ENCODE results near the gene PHF1. TPM values are rescaled to one million over a fixed set of nuclear protein-coding genes. Genes with fewer than 3 reads are reported as not detected.
"Not testable (repeated sequence)": the region's sequence is repeated elsewhere in the genome, so short reads cannot be mapped to it uniquely, and the experiment has no call there.

The PHF1 gene
- total and polyA plus RNA-seq, 5 donors: 55.5 to 76.4 (median 65.5) TPM

- Histone ChIP-seq H3K27me3 (ENCODE audit: control insufficient read depth, insufficient read depth) (no peaks in the 10 kb centered on the region), H3K27ac (ENCODE audit: low read length) (no peak overlapping the region), H3K4me3 (ENCODE audit: low read length) (peak overlapping the region; percentile 4), H3K9me3 (ENCODE audit: control insufficient read depth, low read length) (no peaks in the 10 kb centered on the region), H3K4me1 (ENCODE audit: control insufficient read depth, insufficient read depth, low read length) (no peaks in the 10 kb centered on the region)
- whole genome bisulfite sequencing: under 1% methylated on average over 31 of the region's 31 CpGs
- no peak for DNase-seq
- no peak for ATAC-seq
- intact Hi-C loops (cut with DNase I): no loop called here
Observed at GRCh38 chr6:33391922-33392594, 18.8 kb upstream of the PHF1 start.

GRCh38 chr6:33392595-33392948 is 18.2 kb upstream of the PHF1 start:
- H3K4me3 ChIP-seq (ENCODE audit: low read length): no peak overlapping the region
- 42% methylated on average over 5 of the region's 5 CpGs for WGBS
- H3K27ac ChIP-seq (ENCODE audit: low read length): no peak overlapping the region
- intact Hi-C loops (cut with DNase I): no loop called here
- no peak for ATAC-seq
- DNase-seq: no peak
- H3K4me1 ChIP-seq (ENCODE audit: control insufficient read depth, insufficient read depth, low read length): no peaks in the 10 kb centered on the region
- H3K27me3 ChIP-seq (ENCODE audit: control insufficient read depth, insufficient read depth): no peaks in the 10 kb centered on the region
- H3K9me3 ChIP-seq (ENCODE audit: control insufficient read depth, low read length): no peaks in the 10 kb centered on the region

GRCh38 chr6:33392979-33393378 is 17.8 kb upstream of the PHF1 start:
- 62% methylated on average over 3 of the region's 3 CpGs for WGBS
- H3K9me3 ChIP-seq (ENCODE audit: control insufficient read depth, low read length): no peaks in the 10 kb centered on the region
- DNase-seq (no peak), ATAC-seq (no peak)
- H3K4me3 ChIP-seq (ENCODE audit: low read length): no peak overlapping the region
- no peaks in the 10 kb centered on the region for H3K4me1 ChIP-seq (ENCODE audit: control insufficient read depth, insufficient read depth, low read length)
- no peaks in the 10 kb centered on the region for H3K27me3 ChIP-seq (ENCODE audit: control insufficient read depth, insufficient read depth)
- H3K27ac ChIP-seq (ENCODE audit: low read length): no peak overlapping the region
- intact Hi-C loops (cut with DNase I): no loop called here

- no peak overlapping the region for H3K27ac ChIP-seq (ENCODE audit: low read length)
- ATAC-seq: no peak
- no peaks in the 10 kb centered on the region for H3K27me3 ChIP-seq (ENCODE audit: control insufficient read depth, insufficient read depth)
- intact Hi-C loops (cut with DNase I): no loop called here
- no peak for DNase-seq
- no peak overlapping the region for H3K4me3 ChIP-seq (ENCODE audit: low read length)
- no peaks in the 10 kb centered on the region for H3K9me3 ChIP-seq (ENCODE audit: control insufficient read depth, low read length)
- 94% methylated on average over 1 of the region's 1 CpG for WGBS
- H3K4me1 ChIP-seq (ENCODE audit: control insufficient read depth, insufficient read depth, low read length): no peaks in the 10 kb centered on the region
Observed at GRCh38 chr6:33397541-33397940, 13.3 kb upstream of the PHF1 start.

- H3K27me3 ChIP-seq (ENCODE audit: control insufficient read depth, insufficient read depth); DNase-seq; H3K4me1 ChIP-seq (ENCODE audit: control insufficient read depth, insufficient read depth, low read length); H3K4me3 ChIP-seq (ENCODE audit: low read length); intact Hi-C loops (cut with DNase I); H3K9me3 ChIP-seq (ENCODE audit: control insufficient read depth, low read length); H3K27ac ChIP-seq (ENCODE audit: low read length); ATAC-seq: not testable (repeated sequence)
- 99% methylated on average over 3 of the region's 3 CpGs for WGBS
Observed at GRCh38 chr6:33398601-33399000, 12.2 kb upstream of the PHF1 start.

GRCh38 chr6:33399881-33400280 is 10.9 kb upstream of the PHF1 start:
- intact Hi-C loops (cut with DNase I); DNase-seq; H3K4me3 ChIP-seq (ENCODE audit: low read length); H3K27me3 ChIP-seq (ENCODE audit: control insufficient read depth, insufficient read depth); H3K27ac ChIP-seq (ENCODE audit: low read length); H3K9me3 ChIP-seq (ENCODE audit: control insufficient read depth, low read length); H3K4me1 ChIP-seq (ENCODE audit: control insufficient read depth, insufficient read depth, low read length); ATAC-seq: not testable (repeated sequence)
- WGBS: 96% methylated on average over 6 of the region's 6 CpGs

GRCh38 chr6:33404884-33405283 is 5.9 kb upstream of the PHF1 start:
- DNase-seq (no peak), ATAC-seq (no peak)
- Histone ChIP-seq H3K4me3 (ENCODE audit: low read length) (no peak overlapping the region), H3K27me3 (ENCODE audit: control insufficient read depth, insufficient read depth) (no peaks in the 10 kb centered on the region), H3K4me1 (ENCODE audit: control insufficient read depth, insufficient read depth, low read length) (no peaks in the 10 kb centered on the region), H3K9me3 (ENCODE audit: control insufficient read depth, low read length) (no peaks in the 10 kb centered on the region), H3K27ac (ENCODE audit: low read length) (no peak overlapping the region)
- intact Hi-C loops (cut with DNase I): no loop called here
- 93% methylated on average over 17 of the region's 17 CpGs for WGBS

GRCh38 chr6:33405386-33405940 is 5.4 kb upstream of the PHF1 start:
- ATAC-seq (no peak), DNase-seq (no peak)
- no peak overlapping the region for H3K4me3 ChIP-seq (ENCODE audit: low read length)
- H3K27me3 ChIP-seq (ENCODE audit: control insufficient read depth, insufficient read depth): no peaks in the 10 kb centered on the region
- 93% methylated on average over 15 of the region's 15 CpGs for WGBS
- H3K27ac ChIP-seq (ENCODE audit: low read length): no peak overlapping the region
- intact Hi-C loops (cut with DNase I): no loop called here
- H3K4me1 ChIP-seq (ENCODE audit: control insufficient read depth, insufficient read depth, low read length): no peaks in the 10 kb centered on the region
- no peaks in the 10 kb centered on the region for H3K9me3 ChIP-seq (ENCODE audit: control insufficient read depth, low read length)

- intact Hi-C loops (cut with DNase I): no loop called here
- Histone ChIP-seq H3K27me3 (ENCODE audit: control insufficient read depth, insufficient read depth) (no peaks in the 10 kb centered on the region), H3K9me3 (ENCODE audit: control insufficient read depth, low read length) (no peaks in the 10 kb centered on the region), H3K4me1 (ENCODE audit: control insufficient read depth, insufficient read depth, low read length) (no peaks in the 10 kb centered on the region), H3K4me3 (ENCODE audit: low read length) (no peak overlapping the region), H3K27ac (ENCODE audit: low read length) (no peak overlapping the region)
- ATAC-seq (no peak), DNase-seq (no peak)
- 95% methylated on average over 17 of the region's 17 CpGs for WGBS
Observed at GRCh38 chr6:33406126-33406525, 4.7 kb upstream of the PHF1 start.

- no peaks in the 10 kb centered on the region for H3K9me3 ChIP-seq (ENCODE audit: control insufficient read depth, low read length)
- no peak overlapping the region for H3K4me3 ChIP-seq (ENCODE audit: low read length)
- intact Hi-C loops (cut with DNase I): no loop called here
- ATAC-seq (no peak), DNase-seq (no peak)
- H3K27ac ChIP-seq (ENCODE audit: low read length): no peak overlapping the region
- H3K27me3 ChIP-seq (ENCODE audit: control insufficient read depth, insufficient read depth): no peaks in the 10 kb centered on the region
- H3K4me1 ChIP-seq (ENCODE audit: control insufficient read depth, insufficient read depth, low read length): no peaks in the 10 kb centered on the region
- WGBS: 77% methylated on average over 5 of the region's 5 CpGs
Observed at GRCh38 chr6:33407132-33407718, 3.6 kb upstream of the PHF1 start.

GRCh38 chr6:33410050-33410710 is 634 bp upstream of the PHF1 start:
- Histone ChIP-seq H3K27ac (ENCODE audit: low read length) (peak overlapping the region; percentile 63), H3K9me3 (ENCODE audit: control insufficient read depth, low read length) (no peaks in the 10 kb centered on the region), H3K4me1 (ENCODE audit: control insufficient read depth, insufficient read depth, low read length) (no peaks in the 10 kb centered on the region), H3K27me3 (ENCODE audit: control insufficient read depth, insufficient read depth) (no peaks in the 10 kb centered on the region), H3K4me3 (ENCODE audit: low read length) (peak overlapping the region; percentile 99)
- WGBS: 1% methylated on average over 65 of the region's 65 CpGs
- DNase-seq (peak; percentile 99 to 100 (median 99)), ATAC-seq (peak; percentile 93)
- intact Hi-C loops (cut with DNase I): no loop called here
